ENCODE results near the gene NECTIN3. TPM values are rescaled to one million over a fixed set of nuclear protein-coding genes. Genes with fewer than 3 reads are reported as not detected.

The NECTIN3 gene
- total RNA-seq, 4 donors from 2014 or later, result 27.1 to 40.2 (median 29.1) TPM

- 82 to 93% methylated on average over 1 of the region's 1 CpG for WGBS, 2 donors
- Histone ChIP-seq H3K27ac (no peak overlapping the region), H3K36me3 (no peaks in the 10 kb centered on the region), H3K27me3 (no peaks in the 10 kb centered on the region), H3K4me1 (no peaks in the 10 kb centered on the region), H3K9me3 (no peaks in the 10 kb centered on the region), H3K4me3 (no peak overlapping the region)
- no peak for DNase-seq (ENCODE audit: low spot score in 2 of 2)
- no peak for TF ChIP-seq CTCF (IDR thresholded peaks at IDR 0.05)
- no peak for TF ChIP-seq POLR2A (IDR thresholded peaks at IDR 0.05)
- TF ChIP-seq EP300 (IDR thresholded peaks at IDR 0.05), result no peak
Measured at GRCh38 chr3:111047812-111048435, 23.7 kb upstream of the NECTIN3 start.

- Histone ChIP-seq H3K36me3 (peaks cover 0 to 3% (median 0%) of the 10 kb centered on the region in 3 donors), H3K27ac (no peak overlapping the region), H3K4me1 (no peaks in the 10 kb centered on the region), H3K27me3 (no peaks in the 10 kb centered on the region), H3K4me3 (no peak overlapping the region), H3K9me3 (no peaks in the 10 kb centered on the region)
- no peak for TF ChIP-seq POLR2A (IDR thresholded peaks at IDR 0.05)
- TF ChIP-seq EP300 (IDR thresholded peaks at IDR 0.05), result no peak
- TF ChIP-seq CTCF (IDR thresholded peaks at IDR 0.05), result no peak
- DNase-seq (ENCODE audit: low spot score in 2 of 2), result no peak
Measured at GRCh38 chr3:111051354-111051753, 20.3 kb upstream of the NECTIN3 start.

GRCh38 chr3:111068574-111068973, 3.0 kb upstream of the NECTIN3 start:
- DNase-seq (ENCODE audit: low spot score in 2 of 2), result no peak
- WGBS, 2 donors, result 50 to 55% methylated on average over 1 of the region's 1 CpG
- H3K27me3 ChIP-seq, result no peaks in the 10 kb centered on the region
- no peaks in the 10 kb centered on the region for H3K36me3 ChIP-seq
- H3K9me3 ChIP-seq, result no peaks in the 10 kb centered on the region
- no peak overlapping the region for H3K27ac ChIP-seq
- H3K4me1 ChIP-seq, result peaks cover 0 to 18% (median 2%) of the 10 kb centered on the region in 4 donors
- no peak overlapping the region for H3K4me3 ChIP-seq
- TF ChIP-seq CTCF (IDR thresholded peaks at IDR 0.05) (no peak), POLR2A (IDR thresholded peaks at IDR 0.05) (no peak), EP300 (IDR thresholded peaks at IDR 0.05) (no peak)

GRCh38 chr3:111069974-111070771, 1.4 kb upstream of the NECTIN3 start:
- no peaks in the 10 kb centered on the region for H3K36me3 ChIP-seq
- H3K4me1 ChIP-seq, result peaks cover 0 to 32% (median 2%) of the 10 kb centered on the region in 4 donors
- H3K4me3 ChIP-seq, result peak overlapping the region; percentile 85 to 88 (median 85)
- DNase-seq (ENCODE audit: low spot score in 2 of 2), result peak in 1 of 2 donors; percentile 5
- H3K9me3 ChIP-seq, result no peaks in the 10 kb centered on the region
- H3K27me3 ChIP-seq, result no peaks in the 10 kb centered on the region
- TF ChIP-seq EP300 (IDR thresholded peaks at IDR 0.05) (no peak), POLR2A (IDR thresholded peaks at IDR 0.05) (no peak), CTCF (IDR thresholded peaks at IDR 0.05) (no peak)
- peak overlapping the region; percentile 79 to 94 (median 92) for H3K27ac ChIP-seq
- 12 to 14% methylated on average over 25 of the region's 25 CpGs for WGBS, 2 donors

GRCh38 chr3:111070772-111071256, 802 bp upstream of the NECTIN3 start:
- H3K27me3 ChIP-seq, result no peaks in the 10 kb centered on the region
- DNase-seq (ENCODE audit: low spot score in 2 of 2), result no peak
- TF ChIP-seq EP300 (IDR thresholded peaks at IDR 0.05) (no peak), POLR2A (IDR thresholded peaks at IDR 0.05) (no peak), CTCF (IDR thresholded peaks at IDR 0.05) (no peak)
- no peaks in the 10 kb centered on the region for H3K36me3 ChIP-seq
- 0% methylated on average over 23 of the region's 23 CpGs for WGBS, 2 donors
- H3K27ac ChIP-seq, result peak overlapping the region; percentile 79 to 94 (median 92)
- H3K4me1 ChIP-seq, result peaks cover 0 to 35% (median 2%) of the 10 kb centered on the region in 4 donors
- H3K9me3 ChIP-seq, result no peaks in the 10 kb centered on the region
- H3K4me3 ChIP-seq, result peak overlapping the region; percentile 85 to 88 (median 85)

Data from tibial nerve (tissue), 4 donors.